SJSA1 (cell line): ENCODE data around the gene PGAP1. TPM values are rescaled to one million over a fixed set of nuclear protein-coding genes. Genes with fewer than 3 reads are reported as not detected.

Experiments
- DNase-seq, 2 experiments: peaks; one replicate each; pipeline ENCODE4 v3.0.0-alpha.2; 2015 to 2020; ENCODE audit warnings: low spot score in 2 of 2, low read depth in 1 of 2
- H3K27ac ChIP-seq: fragments of 250-450 bp; sonication (Bioruptor Pico); 2 replicates; pipeline ENCODE4 v1.5.1; 2020; ENCODE audit warnings: mild to moderate bottlenecking, moderate library complexity
- H3K27me3 ChIP-seq: fragments of 250-450 bp; sonication (Bioruptor Pico); replicated peaks from 2 replicates; pipeline ENCODE4 v1.5.1; 2020; ENCODE audit warnings: mild to moderate bottlenecking, moderate library complexity
- H3K36me3 ChIP-seq: fragments of 250-450 bp; sonication (Bioruptor Pico); 2 replicates; pipeline ENCODE4 v1.5.1; 2020; ENCODE audit warnings: mild to moderate bottlenecking
- H3K4me1 ChIP-seq: fragments of 250-450 bp; sonication (Bioruptor Pico); replicated peaks from 2 replicates; pipeline ENCODE4 v1.6.1; 2021; ENCODE audit warnings: mild to moderate bottlenecking
- H3K4me3 ChIP-seq: fragments of 250-450 bp; sonication (Bioruptor Pico); 2 replicates; pipeline ENCODE4 v1.5.1; 2020; ENCODE audit warnings: mild to moderate bottlenecking
- H3K9me3 ChIP-seq: fragments of 250-450 bp; sonication (Bioruptor Pico); replicated peaks from 2 replicates; pipeline ENCODE4 v1.5.1; 2020; ENCODE audit warnings: mild to moderate bottlenecking
- total RNA-seq: library from RNA; depleted of rRNA; stranded (reverse); fragments of >200 nt; shearing (Covaris generic); gene quantifications from 2 replicates; pipeline ENCODE4 v1.2.3, GENCODE V29; 2014; rRNA removed

Gene PGAP1
- total RNA-seq, 1 experiment from 2014 or later: 4.6 TPM

DNA sequence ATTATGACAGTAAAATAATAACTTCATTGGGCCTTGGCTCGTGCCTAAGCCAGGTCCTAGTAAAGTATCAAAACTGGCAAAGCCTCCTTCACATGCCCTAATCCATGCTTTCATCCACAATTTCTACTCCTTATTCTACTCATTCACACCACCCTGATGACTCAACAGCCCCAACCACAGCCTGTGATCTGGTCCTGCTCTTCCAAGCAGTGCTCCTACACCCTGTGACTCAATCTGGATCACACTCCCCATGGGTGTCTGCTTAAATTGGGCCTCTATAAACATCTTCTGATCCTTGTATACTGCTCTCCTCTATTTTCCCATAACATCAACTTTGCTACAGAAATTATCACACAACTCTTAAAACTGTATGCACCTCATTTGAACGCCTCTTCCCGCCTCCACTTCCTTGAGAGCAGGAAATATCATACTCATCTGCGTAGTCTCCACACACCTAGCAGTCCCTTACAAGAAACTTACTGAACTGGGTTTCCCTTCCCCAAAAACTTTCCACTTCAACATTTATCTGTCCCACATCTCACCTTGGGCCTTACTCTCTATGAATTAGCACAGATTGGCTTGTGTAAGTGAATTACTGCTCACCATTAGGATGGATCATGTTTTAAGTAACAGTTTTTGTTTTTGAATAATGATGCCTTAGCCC is 142.9 kb downstream of the PGAP1 start:
- no peaks in the 10 kb centered on the region for H3K4me1 ChIP-seq
- H3K4me3 ChIP-seq: no peak overlapping the region
- DNase-seq: no peak
- H3K27ac ChIP-seq: no peak overlapping the region
- no peaks in the 10 kb centered on the region for H3K27me3 ChIP-seq
- H3K9me3 ChIP-seq: no peaks in the 10 kb centered on the region
- H3K36me3 ChIP-seq: peaks cover 87% of the 10 kb centered on the region

Other genes with a start within 250 kb of the PGAP1 start
- gene GTF3C3, start 127.0 kb downstream of the PGAP1 start, total RNA-seq: 43.4 and 48.6 TPM in 2 replicates
- 0.05 TPM in 1 of 2 replicates, not detected in the other for gene C2orf66, start 117.4 kb downstream of the PGAP1 start, total RNA-seq